ENCODE measurements around the gene PHACTR3.

The PHACTR3 gene

DNA sequence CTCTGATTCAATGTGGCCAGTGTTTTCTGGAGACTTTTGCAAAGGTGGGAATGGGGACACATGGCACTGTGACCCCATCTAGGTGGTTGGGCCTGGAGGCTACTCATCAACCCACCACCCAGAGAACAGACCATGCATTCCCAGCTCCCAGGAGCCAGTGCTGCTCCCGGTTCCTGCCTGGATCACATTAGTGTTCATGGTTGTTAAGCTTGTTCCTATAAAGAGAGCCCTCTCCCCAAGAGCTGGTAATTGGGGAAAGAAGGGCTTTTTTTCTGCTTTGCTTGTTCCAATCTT, 102.0 kb downstream of the PHACTR3 start:
- DNase-seq = no peak

DNA sequence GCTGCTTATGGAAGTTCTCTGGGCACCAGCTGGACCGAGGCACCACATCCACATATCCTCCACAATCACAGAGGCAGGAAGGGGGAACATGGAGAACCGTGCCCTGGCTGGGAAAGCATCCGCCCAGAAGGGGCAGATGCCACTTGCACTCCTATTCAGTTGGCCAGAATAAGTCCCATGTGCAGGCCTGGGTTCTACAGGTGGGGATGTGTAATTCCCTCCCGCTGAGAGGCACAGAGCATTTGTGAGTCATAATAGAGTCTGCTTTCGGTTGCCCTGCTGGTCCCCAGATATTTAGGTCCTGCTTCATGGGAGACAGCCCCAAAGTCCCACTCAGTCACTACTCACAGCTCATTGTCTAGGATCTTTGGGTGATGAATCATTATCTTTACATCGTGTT, 104.0 kb downstream of the PHACTR3 start:
- DNase-seq = no peak

DNA sequence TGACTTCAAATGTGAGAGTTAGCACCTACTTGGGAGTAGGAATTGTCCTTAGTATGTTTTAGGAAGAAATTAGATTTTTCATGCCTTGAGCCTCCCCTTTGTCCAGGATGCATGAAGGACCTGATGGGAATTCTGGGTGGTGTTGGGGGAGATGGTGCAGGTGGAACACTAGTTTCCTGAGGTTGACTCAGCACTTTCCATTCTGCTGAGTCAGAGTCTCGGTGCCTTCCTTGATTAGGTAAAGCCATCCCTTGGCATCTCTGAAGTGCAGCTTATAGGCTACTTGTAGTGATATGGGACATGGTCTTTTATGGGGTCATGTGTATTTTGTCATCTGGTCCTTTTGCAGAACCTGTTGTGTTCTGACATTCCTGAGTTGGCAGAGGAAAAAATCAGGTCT, 105.3 kb downstream of the PHACTR3 start:
- no peak for DNase-seq

DNA sequence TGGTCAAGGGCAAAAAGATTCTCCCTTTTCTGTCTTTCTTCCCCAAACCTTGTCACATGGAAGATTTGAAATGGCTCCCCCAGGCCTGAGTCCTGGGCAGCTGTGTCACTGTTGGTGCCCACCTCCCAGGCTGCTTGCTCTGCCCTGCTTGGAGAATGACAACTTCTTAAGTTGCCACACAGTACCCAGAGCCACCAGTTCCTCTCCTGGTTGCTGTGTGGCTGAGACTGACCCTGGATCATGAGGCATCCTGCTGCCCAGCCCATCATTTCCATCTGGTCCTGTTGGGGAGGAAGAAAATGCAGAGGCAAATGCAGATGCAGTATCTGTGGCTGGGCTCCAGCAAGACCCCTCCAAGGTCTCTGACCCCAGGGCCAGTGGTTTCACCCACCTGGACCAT, 113.7 kb downstream of the PHACTR3 start:
- no peak for DNase-seq

DNA sequence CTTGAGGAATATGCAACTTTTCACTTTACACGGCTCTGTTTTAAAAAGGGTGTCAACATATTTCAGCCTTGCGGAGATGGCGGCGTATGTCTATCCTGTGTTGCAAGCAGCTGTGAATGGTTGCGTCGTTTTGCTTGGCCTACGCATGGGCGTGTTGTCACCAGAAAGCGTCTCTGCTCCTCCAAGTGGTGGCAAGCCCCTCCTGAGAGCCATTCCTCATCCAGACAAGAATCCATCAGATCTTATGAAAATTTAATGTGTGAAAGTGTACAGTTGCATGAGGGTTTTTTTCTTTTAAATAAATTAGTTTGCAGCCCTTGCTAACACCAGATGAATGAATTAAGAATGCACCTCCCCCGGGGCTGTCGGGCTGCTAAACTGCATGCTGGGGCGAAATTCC, 114.4 kb downstream of the PHACTR3 start:
- no peak for DNase-seq

DNA sequence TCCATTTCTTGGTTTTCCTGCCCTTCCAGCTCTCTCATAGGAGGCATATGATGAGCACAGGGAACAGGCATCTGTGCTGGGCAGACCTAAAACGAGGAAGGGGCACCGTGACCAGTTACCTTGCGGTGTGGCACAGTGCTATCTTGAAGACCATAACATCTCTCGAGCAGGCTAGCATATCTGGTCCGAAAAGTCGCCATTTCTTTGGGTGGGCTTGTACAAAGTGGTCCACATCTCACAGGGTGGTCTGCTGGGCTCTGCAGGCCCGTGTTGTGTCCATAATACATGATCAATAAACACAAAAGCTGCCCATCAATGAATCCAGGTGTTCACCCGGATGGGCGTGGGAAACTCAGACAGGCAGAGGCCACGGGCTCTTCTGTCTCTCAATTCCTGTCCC, 115.7 kb downstream of the PHACTR3 start:
- no peak for DNase-seq

DNA sequence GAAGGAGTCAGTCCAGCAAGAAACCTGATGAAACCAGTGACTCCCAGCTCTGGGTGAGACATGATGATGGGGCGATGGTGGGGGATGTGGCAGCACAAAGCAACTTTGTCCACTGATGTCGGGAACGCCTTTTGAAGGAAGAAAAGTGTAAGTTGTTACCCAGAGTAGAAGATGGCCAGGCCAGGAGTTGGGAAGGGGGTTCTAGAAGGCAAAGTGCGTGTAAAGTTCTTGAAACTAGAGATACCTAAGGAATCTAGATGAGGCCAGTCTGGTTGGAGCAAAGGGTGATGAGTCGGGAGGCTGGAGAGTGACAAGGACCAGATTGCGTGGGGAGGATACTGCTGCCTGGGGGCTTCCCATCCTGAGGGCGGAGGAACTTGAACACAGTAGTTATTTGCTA, 117.0 kb downstream of the PHACTR3 start:
- DNase-seq = no peak

DNA sequence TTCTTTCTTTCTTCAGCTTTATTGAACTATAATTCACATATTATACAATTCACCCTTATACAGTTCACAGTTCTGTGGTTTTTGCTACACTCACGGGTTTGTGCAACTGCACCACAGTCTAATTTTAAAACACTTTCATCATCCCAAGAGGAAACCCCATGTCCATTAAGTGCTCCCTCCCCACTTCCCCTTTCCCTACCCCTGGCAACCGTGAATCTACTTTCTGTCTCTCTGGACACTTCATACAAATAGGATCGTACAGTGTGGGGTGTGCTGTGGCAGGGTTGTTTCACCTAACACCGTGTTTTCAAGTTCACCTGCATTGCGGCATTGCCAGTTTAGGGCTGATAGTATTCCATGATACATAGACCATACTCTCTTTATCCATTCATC, 118.8 kb downstream of the PHACTR3 start:
- no peak for DNase-seq

DNA sequence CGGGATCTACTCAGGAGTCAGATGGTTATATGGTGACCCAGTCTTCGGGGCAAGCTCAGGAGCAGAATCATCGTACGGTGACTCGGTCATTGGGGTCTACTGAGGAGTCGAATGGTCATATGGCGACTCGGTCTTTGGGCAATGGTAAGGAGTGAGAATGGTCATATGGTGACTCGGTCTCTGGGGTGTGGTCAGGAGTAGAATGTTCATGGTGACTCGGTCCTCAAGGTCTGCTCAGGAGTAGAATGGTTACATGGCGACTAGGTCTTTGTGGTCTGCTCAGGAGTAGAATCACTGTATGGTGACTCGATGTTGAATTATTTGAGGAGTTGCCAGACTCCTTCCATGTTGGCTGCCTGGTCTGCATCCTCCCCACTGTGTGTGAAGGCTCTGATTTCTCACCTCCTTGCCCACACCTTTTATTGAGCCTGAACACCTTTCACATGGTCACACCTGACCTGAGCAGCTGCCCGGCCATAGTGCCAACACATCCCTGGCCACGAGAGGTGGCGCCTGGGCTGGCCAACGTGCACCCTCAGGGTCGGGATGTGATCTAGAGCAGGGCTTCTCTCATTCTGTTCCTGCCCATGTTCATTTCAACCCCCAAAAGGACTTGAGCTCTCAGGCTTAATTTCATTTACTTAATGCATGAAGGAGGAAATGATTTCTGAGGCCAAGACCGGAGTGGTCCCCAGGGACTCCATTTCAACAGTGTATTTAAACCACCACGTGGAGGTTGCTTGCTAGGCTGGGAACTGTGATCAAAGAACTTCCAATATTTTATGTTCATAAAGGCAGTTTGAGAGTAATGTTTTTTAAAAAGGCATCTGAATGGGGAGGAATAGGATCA, 119.5 kb downstream of the PHACTR3 start:
- no peak for DNase-seq

DNA sequence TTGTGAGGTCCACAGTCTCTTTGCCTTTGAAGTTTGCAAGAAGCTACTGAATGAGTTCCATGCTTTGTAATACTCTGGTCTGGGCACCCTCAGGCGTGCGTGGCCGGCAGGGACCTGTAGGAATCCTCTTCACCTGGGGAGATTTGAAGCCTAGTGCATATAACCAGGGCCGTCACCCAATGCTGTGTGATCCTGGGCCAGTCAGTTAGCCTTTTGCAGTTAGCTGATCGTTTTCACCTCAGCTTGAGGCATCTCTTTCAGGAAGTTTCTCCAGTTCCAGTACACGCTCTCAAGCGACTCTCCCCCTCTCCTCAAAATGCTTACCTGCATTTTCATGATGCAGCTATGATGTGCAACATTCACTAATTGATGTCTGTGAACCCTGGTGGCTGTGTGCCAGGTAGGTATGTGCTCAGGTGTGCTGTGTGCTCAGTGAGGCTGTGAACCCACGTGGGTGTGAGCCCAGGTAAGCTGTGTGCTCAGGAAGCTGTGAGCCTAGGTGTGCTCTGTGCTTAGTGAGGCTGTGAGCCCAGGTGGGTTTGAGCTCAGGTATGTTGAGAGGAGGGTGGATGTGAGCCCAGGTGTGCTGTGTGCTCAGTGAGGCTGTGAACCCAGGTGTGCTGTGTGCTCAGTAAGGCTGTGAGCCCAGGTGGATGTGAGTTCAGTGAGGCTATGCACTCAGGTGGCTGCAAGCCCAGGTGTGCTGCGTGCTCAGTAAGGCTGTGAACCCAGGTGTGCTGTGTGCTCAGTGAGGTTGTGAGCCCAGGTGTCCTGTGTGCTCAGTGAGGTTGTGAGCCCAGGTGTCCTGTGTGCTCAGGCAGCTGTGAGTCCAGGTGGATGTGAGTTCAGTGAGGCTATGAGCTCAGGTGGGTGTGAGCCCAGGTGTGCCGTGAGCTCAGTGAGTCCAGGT, 120.4 kb downstream of the PHACTR3 start:
- DNase-seq = no peak

DNA sequence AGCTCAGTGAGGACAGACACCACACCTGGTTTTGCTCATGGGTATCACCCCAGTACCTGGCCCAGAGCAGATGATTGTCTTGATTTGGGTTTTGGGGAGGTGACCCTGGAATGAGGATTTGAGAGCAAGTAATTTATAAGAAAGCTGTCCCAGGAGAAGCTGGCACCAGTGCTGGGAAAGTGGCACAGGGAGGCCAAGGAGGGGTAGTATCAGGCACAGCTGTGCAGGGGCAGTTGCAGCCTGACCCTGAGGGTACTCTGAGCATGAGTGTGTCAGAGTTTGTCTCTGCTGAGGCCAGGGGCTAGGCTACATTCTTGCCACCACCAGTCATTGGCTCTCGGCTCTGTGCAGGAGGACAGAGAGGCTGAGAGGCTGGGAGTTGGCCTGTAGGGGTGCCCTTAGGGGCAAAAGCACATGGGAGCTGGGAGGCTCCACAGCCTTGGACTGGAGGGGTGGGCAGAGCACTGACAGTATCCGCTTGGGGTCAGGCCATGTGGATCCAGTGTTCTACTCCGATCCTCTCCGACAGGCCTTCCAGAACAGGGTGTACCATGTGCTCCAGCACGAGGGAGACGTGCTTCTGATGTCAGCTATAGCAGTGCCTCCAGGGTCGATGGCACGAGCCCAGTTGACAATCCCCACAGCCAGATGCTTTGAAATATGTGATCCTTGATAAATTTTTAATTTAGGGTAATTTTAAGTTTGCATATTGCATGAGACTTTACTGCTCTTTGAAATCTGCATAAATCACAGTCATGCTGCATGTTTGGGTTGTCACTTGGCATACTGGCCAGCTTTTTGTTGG, 121.3 kb downstream of the PHACTR3 start:
- DNase-seq = no peak

DNA sequence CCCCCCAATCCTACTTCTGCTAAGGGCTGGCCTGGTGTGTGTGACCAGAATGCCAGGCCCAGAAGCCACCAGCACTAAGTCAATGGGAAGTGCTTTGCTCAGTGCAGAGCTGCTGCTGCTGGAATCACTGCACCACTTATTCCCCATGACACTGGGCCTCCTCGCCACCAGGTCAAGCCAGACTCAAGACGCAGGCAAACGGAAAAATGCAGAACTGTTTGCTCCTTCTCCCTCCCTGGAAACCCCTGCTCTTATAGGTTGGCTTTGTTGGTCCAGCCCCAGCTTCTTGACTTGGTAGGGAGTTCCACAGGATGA, 121.9 kb downstream of the PHACTR3 start:
- no peak for DNase-seq

DNA sequence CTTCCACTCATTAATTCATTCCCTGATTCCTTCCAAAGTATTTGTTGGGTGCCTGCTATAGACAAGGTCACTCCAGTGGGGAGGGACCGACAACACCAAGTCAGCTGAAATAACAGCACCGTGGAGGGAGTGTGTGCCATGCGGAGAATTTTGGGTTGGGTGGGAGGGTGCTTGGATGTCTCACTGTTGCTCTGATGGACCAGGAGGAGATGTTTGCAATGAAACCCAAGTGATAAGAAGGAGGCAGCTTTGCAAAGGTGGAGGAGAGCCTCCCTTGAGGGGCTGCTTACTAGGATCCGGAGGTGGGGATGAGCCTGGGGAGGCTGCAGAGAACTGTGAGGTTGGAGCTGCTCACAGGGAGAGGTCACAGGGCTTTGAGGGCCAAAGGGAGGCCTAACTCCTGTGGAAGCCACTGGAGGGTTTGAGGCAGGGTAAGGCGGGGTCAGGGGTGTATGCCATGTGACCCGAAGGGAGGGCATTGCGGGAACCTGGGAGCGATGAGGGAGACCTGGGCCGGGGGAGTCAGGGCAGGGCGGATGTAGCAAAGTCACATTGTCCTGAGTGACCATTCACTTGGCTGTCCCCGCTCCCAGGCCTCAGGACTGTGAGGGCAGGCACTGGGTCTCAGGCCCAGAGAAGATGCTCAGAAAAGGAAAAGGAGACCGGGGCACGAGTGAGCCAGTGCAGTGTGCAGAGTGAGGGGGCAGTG, 124.5 kb downstream of the PHACTR3 start:
- DNase-seq = no peak

DNA sequence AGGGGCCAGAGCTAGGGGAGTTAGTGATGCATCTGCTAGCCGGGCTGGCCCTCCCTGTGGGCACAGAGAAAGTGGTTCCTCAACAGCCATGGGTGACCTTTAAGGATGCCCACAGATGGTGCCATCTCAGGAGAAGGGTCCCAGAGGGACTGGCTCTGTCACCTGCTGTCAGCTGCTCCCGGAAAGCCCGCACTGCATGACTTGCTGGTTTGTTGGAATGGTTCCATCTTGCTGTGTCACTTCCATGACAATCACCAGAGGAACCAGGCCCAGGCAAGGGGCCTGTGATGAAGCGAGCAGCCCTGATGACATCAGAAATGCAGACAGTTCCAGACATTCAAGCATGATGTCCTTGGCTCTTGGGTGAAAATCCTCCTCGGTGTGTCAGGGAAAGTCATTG, 125.2 kb downstream of the PHACTR3 start:
- no peak for DNase-seq

DNA sequence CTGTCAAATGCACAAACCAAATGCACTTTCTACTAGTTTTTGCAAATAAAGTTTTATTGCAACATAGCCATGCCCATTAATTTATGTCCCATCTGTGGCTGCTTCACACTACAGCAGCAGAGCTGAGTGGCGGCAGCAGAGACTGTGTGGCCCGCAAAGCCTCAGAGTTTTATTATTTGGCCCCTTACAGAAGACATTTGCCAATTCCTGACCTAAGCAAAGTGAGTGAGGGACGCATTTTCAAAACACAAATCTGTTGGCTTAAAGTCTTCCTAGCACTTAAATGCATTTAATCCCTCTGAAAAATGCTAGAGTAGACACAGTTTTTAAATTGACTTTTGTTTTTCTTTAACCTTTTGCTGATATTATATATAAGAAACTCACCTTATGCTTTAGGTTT, 126.4 kb downstream of the PHACTR3 start:
- DNase-seq = no peak

DNA sequence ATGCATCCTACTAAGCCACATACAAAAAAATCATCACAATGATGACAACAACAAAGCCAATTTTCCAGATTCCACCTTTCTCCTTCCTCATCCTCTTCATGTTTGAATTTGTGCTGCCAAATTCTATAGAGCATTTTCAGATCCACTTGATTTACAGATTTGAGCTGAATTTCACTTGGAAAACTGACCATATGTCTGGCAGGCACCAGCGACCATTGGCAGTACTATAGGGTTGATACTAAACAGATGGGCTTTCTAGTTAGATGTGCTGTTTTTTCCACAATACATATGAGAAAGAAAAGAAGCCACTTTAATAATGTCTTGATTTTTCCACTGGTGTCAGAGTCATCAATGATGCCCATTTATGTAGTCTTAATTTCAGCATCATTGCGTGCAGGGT, 127.0 kb downstream of the PHACTR3 start:
- no peak for DNase-seq

DNA sequence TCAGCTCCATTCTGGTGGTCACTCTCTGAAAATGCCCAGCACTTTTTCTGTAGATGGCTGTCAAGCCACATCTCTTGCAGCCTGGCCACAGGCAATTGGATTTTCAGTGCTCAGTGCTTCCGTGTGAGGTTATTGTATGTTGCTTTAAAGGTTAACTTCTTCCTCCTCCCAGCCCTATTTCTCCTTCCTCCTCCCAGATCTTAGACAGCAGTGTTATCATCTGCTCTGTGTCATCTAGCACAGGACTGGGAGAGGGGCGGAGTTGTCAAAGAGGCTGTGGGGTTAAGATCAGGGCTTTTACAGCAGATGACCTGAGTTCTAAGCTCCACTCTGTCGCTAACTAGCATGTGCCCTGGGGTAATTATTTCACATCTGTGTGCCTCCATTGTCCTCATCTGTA, 129.0 kb downstream of the PHACTR3 start:
- DNase-seq = no peak

DNA sequence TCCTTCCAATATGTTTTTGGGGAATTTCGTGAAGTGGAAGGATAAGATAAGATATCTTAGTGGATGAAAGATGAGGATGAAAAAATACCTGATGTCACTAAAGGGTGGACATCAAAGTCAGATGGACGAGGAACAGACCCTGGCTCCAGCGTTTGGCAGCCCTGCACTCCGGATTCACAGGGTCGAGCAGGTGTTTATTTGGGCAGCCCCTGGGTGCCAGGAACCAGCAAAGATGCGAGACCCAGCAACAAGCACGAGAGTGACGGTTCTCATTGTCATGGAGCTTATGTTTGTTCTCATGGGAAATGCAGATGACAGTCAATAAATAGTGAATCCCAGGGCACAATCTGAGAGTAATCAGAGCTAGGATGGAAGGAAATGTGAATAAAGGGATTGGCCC, 131.1 kb downstream of the PHACTR3 start:
- no peak for DNase-seq

DNA sequence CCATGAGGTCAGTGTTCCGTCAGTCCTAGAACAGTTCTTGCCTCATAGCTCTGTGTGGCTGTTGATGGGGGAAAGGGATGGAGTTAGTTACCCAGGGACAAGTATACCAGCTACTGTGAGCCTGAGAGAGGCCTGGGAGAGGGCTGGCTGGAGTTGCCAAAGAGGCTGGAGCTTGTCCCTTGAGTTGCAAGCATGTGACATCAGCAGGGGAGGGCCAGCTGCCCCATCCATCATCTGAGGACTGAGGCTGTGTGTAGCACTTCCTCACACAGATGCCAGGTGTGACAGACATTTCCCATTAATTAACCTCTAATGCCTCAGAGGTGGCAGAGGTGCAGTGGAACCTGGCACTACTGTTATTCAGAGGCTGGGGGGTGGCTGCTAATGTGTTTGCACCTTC, 131.6 kb downstream of the PHACTR3 start:
- peak; percentile 24 for DNase-seq

DNA sequence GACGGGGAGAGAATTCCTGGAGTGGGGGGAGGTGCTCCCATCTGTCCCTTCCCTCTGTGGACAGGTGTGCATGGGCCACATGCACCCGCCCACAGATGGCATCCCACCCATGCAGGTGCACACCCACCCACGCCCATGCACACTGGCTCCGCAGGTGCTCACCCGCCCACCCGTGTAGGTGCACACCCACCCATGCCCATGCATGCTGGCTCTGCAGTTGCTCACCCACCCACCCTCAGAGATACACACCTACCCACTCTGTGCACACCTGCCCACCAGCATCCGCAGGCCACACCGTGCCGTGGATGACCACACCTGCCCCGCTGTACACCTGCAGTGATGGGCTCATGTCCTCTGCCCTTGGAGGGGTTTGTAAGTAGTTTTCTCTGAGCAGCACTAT, 132.0 kb downstream of the PHACTR3 start:
- no peak for DNase-seq

DNA sequence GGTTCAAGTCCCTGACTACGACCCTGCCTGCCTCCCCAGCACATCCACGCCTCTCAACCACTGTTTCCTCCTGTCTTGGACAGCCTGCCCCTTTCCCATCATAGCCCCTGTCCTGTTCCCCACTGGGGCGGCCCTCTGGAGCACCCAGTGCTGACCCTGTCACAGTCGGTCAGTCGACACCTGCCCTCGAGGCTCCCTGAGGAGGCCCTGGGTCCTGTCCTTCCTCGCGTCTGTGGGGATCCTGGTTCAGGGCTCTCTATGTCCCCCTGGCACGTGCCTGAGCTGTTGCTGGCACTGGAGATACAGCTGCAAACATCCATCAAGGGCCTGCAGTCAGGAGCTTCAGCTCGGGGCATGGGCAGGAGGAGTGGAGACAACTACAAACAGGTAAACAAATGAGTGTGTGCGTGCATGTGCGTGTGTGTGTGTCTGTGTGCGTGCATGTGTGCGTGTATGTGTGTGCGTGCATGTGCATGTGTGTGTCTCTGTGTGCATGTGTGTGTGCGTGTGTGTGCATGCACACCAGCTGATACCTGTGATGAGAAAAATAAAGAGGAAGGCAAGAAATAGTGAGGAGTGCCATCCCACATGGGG, 132.8 kb downstream of the PHACTR3 start:
- DNase-seq = no peak

DNA sequence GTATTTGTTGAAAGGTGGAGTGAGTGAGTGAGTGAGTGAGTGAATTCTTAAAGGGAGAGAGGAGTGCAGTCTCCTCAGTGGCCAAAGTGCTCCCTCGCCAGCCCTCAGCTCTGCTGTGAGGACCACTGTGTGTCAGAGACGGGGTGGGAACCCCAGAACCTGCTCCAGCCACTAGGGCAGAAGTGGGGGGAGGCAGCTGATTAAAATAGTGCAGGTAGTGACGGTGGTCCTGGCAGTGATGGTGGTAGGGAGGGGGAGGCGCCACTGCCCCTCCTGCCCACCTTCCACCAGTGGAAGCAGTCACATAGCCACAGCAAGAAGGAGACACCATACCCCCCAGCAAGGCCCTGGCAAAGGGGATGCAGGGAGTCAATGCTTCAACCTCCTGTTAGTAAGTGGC, 133.5 kb downstream of the PHACTR3 start:
- no peak for DNase-seq

DNA sequence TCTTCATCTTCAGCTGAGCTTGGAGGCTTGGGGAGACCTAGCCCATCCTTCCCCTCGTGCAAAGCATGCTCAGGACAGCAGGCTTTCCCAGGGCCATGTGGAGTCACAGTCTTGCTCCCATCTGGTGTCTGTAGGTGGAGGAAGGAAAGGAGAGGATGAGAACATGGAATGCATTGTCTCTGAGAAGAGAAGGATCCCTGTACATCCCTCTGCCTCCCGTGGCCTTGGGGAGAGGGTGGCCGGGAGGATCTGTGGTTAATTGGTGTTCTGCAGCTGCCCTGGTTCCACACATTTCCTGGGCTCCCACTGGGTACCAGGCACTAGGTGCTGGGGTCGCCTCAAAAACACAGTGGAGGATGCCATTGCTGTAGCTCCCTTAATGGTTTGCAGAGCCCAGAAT, 134.5 kb downstream of the PHACTR3 start:
- DNase-seq = no peak
